ENCODE results near the gene LLGL2.
"Not testable (repeated sequence)": the region's sequence is repeated elsewhere in the genome, so short reads cannot be mapped to it uniquely, and the experiment has no call there.

Gene LLGL2

GRCh38 chr17:75593430-75593829 is 67.9 kb downstream of the LLGL2 start:
- H3K4me1 Mint-ChIP-seq = peaks cover 14% of the 10 kb centered on the region
- not testable (repeated sequence) for DNase-seq (ENCODE audit: low spot score in 2 of 2); H3K4me3 Mint-ChIP-seq

DNA sequence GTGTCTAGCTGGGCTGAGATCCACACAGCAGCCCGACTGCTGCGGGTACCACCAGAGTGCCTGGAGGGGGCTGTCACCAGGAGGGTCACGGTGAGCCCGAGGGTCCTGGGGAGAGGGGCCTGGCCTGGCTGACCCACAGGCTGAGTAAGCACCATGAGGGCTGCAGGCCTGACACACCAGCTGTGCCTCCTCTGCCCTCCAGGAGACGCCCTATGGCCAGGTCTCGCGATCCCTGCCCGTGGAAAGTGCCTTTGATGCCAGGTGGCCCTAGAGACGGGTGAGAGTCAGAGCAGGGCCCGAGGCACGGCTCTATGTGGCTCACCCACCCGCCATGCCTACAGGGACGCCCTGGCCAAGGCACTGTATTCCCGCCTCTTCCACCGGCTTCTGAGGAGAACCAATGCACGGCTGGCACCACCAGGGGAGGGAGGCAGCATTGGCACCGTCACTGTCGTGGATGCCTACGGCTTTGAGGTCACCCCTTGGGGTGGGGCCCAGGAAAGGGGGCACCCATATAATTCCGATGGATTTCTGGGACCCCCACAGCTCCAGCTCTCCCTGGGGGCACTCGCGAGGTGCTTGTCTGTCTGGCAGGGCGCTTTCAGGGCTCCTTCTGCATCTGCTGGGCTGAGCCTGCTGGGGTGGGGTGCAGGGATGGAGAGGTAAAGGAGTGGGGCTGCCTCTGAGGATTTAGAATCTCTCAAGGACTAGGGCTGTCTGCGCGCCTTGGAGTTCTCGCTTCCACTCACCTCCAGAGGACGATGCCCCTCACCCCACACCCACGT is 69.2 kb downstream of the LLGL2 start:
- Mint-ChIP-seq H3K36me3 (ENCODE audit: insufficient read depth) (peaks cover 4% of the 10 kb centered on the region), H3K27me3 (no peaks in the 10 kb centered on the region), H3K9me3 (no peaks in the 10 kb centered on the region), H3K27ac (ENCODE audit: low read depth) (peak overlapping the region; percentile 44), H3K4me3 (no peak overlapping the region), H3K4me1 (peaks cover 14% of the 10 kb centered on the region)
- DNase-seq (ENCODE audit: low spot score in 2 of 2) (no peak), ATAC-seq (replicated peaks; ENCODE audit: extremely low read depth, poor library complexity, severe bottlenecking) (no peak)

More at GRCh38 chr17:75593430-75593829, 67.9 kb downstream of the LLGL2 start:
- ATAC-seq (replicated peaks; ENCODE audit: extremely low read depth, poor library complexity, severe bottlenecking); H3K36me3 Mint-ChIP-seq (ENCODE audit: insufficient read depth); H3K9me3 Mint-ChIP-seq; H3K27ac Mint-ChIP-seq (ENCODE audit: low read depth); H3K27me3 Mint-ChIP-seq: not testable (repeated sequence)

- Mint-ChIP-seq H3K27ac (ENCODE audit: low read depth) (peak overlapping the region; percentile 44), H3K4me3 (no peak overlapping the region), H3K27me3 (no peaks in the 10 kb centered on the region), H3K9me3 (no peaks in the 10 kb centered on the region), H3K36me3 (ENCODE audit: insufficient read depth) (peaks cover 4% of the 10 kb centered on the region), H3K4me1 (peaks cover 10% of the 10 kb centered on the region)
- DNase-seq (ENCODE audit: low spot score in 2 of 2) (no peak), ATAC-seq (replicated peaks; ENCODE audit: extremely low read depth, poor library complexity, severe bottlenecking) (no peak)
Measured at GRCh38 chr17:75595284-75595919, 69.9 kb downstream of the LLGL2 start.

- Mint-ChIP-seq H3K36me3 (ENCODE audit: insufficient read depth) (peaks cover 3% of the 10 kb centered on the region), H3K4me1 (peaks cover 5% of the 10 kb centered on the region), H3K27me3 (no peaks in the 10 kb centered on the region), H3K9me3 (no peaks in the 10 kb centered on the region), H3K4me3 (no peak overlapping the region), H3K27ac (ENCODE audit: low read depth) (no peak overlapping the region)
- ATAC-seq (replicated peaks; ENCODE audit: extremely low read depth, poor library complexity, severe bottlenecking) = no peak
- DNase-seq (ENCODE audit: low spot score in 2 of 2) = no peak
Measured at GRCh38 chr17:75595920-75596313, 70.4 kb downstream of the LLGL2 start.

GRCh38 chr17:75596320-75597087 is 71.0 kb downstream of the LLGL2 start:
- no peak overlapping the region for H3K27ac Mint-ChIP-seq (ENCODE audit: low read depth)
- peaks cover 2% of the 10 kb centered on the region for H3K36me3 Mint-ChIP-seq (ENCODE audit: insufficient read depth)
- H3K27me3 Mint-ChIP-seq = no peaks in the 10 kb centered on the region
- ATAC-seq (replicated peaks; ENCODE audit: extremely low read depth, poor library complexity, severe bottlenecking) (no peak), DNase-seq (ENCODE audit: low spot score in 2 of 2) (no peak)
- peaks cover 5% of the 10 kb centered on the region for H3K4me1 Mint-ChIP-seq
- no peak overlapping the region for H3K4me3 Mint-ChIP-seq
- no peaks in the 10 kb centered on the region for H3K9me3 Mint-ChIP-seq

DNA sequence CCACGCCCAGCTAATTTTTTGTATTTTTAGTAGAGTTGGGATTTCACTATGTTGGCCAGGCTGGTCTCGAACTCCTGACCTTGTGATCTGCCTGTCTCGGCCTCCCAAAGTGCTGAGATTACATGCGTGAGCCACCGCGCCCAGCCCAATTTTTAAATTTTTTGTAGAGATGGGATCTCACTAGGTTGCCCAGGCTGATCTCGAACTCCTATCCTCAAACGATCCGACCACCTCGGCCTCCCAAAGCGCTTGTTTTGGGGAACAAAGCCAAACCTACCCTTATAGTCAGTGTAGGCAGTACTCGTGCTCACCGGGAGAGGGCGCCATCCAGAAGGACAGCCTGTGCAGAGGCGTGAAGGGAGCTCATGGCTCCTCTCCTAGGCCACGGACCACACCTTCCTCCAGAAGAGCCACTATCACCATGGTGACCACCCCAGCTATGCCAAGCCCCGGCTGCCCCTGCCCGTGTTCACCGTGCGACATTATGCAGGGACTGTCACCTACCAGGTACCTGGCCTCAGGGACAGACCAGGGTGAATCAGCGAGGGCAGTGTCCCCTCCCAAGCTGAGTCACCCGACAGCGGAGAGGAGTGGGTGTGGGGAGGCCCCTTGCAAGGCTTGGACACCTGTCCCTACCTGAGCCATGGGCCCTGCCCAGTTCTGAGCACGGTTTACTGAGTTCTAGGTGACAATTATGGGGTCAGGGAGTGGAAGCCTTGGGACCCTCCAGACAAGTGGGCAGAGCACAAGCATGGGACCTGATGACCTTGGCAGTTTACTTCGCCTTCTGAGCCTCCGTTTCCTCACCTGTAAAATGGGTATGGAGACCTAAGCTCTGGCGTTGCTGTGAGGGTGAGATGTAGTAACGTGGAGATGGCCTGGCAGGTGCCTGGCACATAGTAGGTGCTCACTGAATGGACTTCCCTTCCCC is 75.8 kb downstream of the LLGL2 start:
- ATAC-seq (replicated peaks; ENCODE audit: extremely low read depth, poor library complexity, severe bottlenecking) (peak; percentile 40), DNase-seq (ENCODE audit: low spot score in 2 of 2) (peak; percentile 36 to 52)
- Mint-ChIP-seq H3K4me1 (peaks cover 5% of the 10 kb centered on the region), H3K27ac (ENCODE audit: low read depth) (no peak overlapping the region), H3K9me3 (no peaks in the 10 kb centered on the region), H3K4me3 (no peak overlapping the region), H3K27me3 (no peaks in the 10 kb centered on the region), H3K36me3 (ENCODE audit: insufficient read depth) (peaks cover 2% of the 10 kb centered on the region)

GRCh38 chr17:75602644-75603043 is 77.1 kb downstream of the LLGL2 start:
- H3K27me3 Mint-ChIP-seq = no peaks in the 10 kb centered on the region

GRCh38 chr17:75603123-75603522 is 77.6 kb downstream of the LLGL2 start:
- Mint-ChIP-seq H3K4me1 (peaks cover 5% of the 10 kb centered on the region), H3K4me3 (no peak overlapping the region), H3K27ac (ENCODE audit: low read depth) (peak overlapping the region; percentile 4), H3K36me3 (ENCODE audit: insufficient read depth) (no peaks in the 10 kb centered on the region), H3K9me3 (no peaks in the 10 kb centered on the region), H3K27me3 (no peaks in the 10 kb centered on the region)
- DNase-seq (ENCODE audit: low spot score in 2 of 2) (no peak), ATAC-seq (replicated peaks; ENCODE audit: extremely low read depth, poor library complexity, severe bottlenecking) (no peak)

More at GRCh38 chr17:75602644-75603043, 77.1 kb downstream of the LLGL2 start:
- no peak overlapping the region for H3K27ac Mint-ChIP-seq (ENCODE audit: low read depth)
- H3K36me3 Mint-ChIP-seq (ENCODE audit: insufficient read depth) = no peaks in the 10 kb centered on the region
- no peak for DNase-seq (ENCODE audit: low spot score in 2 of 2)
- peaks cover 5% of the 10 kb centered on the region for H3K4me1 Mint-ChIP-seq
- no peak for ATAC-seq (replicated peaks; ENCODE audit: extremely low read depth, poor library complexity, severe bottlenecking)
- H3K9me3 Mint-ChIP-seq = no peaks in the 10 kb centered on the region
- no peak overlapping the region for H3K4me3 Mint-ChIP-seq

GRCh38 chr17:75604034-75604695 is 78.7 kb downstream of the LLGL2 start:
- Mint-ChIP-seq H3K9me3 (no peaks in the 10 kb centered on the region), H3K4me3 (no peak overlapping the region), H3K36me3 (ENCODE audit: insufficient read depth) (no peaks in the 10 kb centered on the region), H3K4me1 (peaks cover 5% of the 10 kb centered on the region), H3K27me3 (no peaks in the 10 kb centered on the region), H3K27ac (ENCODE audit: low read depth) (peak overlapping the region; percentile 57)
- ATAC-seq (replicated peaks; ENCODE audit: extremely low read depth, poor library complexity, severe bottlenecking) (no peak), DNase-seq (ENCODE audit: low spot score in 2 of 2) (no peak)

DNA sequence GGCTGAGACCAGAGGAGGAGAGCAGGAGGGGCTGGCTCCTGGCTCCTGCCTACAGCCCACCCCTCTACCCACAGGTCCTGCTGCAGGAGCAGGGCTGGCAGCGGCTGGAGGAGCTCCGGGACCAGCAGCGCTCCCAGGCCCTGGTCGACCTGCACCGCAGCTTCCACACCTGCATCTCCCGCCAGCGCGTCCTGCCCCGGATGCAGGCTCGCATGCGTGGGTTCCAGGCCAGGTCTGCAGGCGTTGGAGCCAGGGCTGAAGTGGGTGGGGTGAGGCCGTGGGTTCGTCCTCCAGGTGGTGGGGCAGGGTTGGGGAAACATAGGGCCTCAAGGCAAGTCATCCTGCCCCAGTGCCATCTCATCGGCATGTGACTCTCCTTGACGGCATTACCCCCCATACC is 80.3 kb downstream of the LLGL2 start:
- H3K9me3 Mint-ChIP-seq = no peaks in the 10 kb centered on the region
- H3K4me1 Mint-ChIP-seq = peaks cover 5% of the 10 kb centered on the region
- no peak overlapping the region for H3K4me3 Mint-ChIP-seq
- H3K27me3 Mint-ChIP-seq = no peaks in the 10 kb centered on the region
- ATAC-seq (replicated peaks; ENCODE audit: extremely low read depth, poor library complexity, severe bottlenecking) = no peak
- no peaks in the 10 kb centered on the region for H3K36me3 Mint-ChIP-seq (ENCODE audit: insufficient read depth)
- DNase-seq (ENCODE audit: low spot score in 2 of 2) = no peak
- no peak overlapping the region for H3K27ac Mint-ChIP-seq (ENCODE audit: low read depth)

GRCh38 chr17:75607086-75607485 is 81.6 kb downstream of the LLGL2 start:
- Mint-ChIP-seq H3K9me3 (no peaks in the 10 kb centered on the region), H3K27me3 (no peaks in the 10 kb centered on the region), H3K4me1 (no peaks in the 10 kb centered on the region), H3K36me3 (ENCODE audit: insufficient read depth) (peaks cover 2% of the 10 kb centered on the region), H3K4me3 (no peak overlapping the region), H3K27ac (ENCODE audit: low read depth) (no peak overlapping the region)
- DNase-seq (ENCODE audit: low spot score in 2 of 2) = no peak
- ATAC-seq (replicated peaks; ENCODE audit: extremely low read depth, poor library complexity, severe bottlenecking) = no peak

All from central memory CD8-positive, alpha-beta T cell (primary cell).